GM19240 (cell line): Measurements from ENCODE around the gene EXOSC7.

Experiments
- DNase-seq: peaks from one replicate; pipeline ENCODE4 v3.0.0; 2011; ENCODE audit warnings: low spot score; ENCODE audit not compliant: insufficient read length

The EXOSC7 gene

GRCh38 chr3:44992555-44993470 is 16.8 kb downstream of the EXOSC7 start:
- DNase-seq = no peak

DNA sequence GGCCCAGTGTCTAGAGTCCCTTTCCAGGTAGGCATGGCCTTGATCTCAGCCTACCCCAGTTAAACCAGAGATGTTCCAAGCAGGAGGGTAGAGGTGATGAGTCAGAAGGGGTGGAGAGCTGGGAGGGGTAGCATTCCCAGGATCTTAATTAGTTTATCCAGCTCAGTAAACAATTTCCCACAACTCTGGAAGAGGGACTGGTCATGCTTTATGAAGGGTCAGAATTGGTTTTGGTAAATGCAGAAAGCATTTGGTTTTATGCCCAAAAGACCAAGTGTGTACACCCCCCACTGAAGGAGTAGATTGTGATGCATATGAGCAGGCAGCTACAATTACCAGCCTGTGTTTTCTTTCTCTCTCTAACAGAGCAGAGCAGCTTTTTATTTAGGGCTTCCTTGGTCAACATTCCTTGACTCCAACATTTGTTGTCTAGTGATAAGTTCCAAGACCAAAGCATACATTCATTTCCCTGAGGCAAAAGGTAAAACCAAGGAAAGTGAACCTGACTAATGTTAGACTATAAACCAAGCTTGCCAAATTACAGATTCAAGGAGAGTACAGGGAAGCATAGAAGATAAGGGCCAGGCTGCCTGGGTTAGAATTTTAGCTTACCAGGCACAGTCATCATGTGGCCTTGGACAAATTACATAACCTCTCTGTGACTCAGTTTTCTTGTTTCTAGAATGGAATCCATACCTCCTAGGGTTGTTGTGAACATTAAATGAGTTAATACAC is 17.6 kb downstream of the EXOSC7 start:
- no peak for DNase-seq

- no peak for DNase-seq
Measured at GRCh38 chr3:44995142-44995770, 19.2 kb downstream of the EXOSC7 start.

GRCh38 chr3:44996556-44996969 is 20.5 kb downstream of the EXOSC7 start:
- no peak for DNase-seq

GRCh38 chr3:44999782-45000181 is 23.7 kb downstream of the EXOSC7 start:
- no peak for DNase-seq

DNA sequence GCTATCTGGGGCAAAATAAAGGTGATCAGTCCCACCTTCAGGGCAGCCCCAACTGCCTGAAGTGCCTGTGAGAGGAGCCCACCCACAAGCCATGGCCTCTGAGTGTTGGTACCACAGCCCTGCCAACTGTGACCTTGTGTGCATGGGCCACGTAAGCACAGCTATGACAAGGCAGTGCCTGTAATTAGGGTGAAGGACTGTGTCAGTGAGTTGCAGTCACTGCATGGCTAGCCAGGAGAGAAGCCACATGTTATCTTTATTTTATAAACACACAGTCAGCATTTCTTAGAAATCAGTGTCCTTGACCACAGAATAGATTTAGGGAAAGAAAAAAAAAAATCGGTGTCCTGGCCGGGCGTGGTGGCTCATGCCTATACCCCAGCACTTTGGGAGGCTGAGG is 24.8 kb downstream of the EXOSC7 start:
- DNase-seq = no peak

DNA sequence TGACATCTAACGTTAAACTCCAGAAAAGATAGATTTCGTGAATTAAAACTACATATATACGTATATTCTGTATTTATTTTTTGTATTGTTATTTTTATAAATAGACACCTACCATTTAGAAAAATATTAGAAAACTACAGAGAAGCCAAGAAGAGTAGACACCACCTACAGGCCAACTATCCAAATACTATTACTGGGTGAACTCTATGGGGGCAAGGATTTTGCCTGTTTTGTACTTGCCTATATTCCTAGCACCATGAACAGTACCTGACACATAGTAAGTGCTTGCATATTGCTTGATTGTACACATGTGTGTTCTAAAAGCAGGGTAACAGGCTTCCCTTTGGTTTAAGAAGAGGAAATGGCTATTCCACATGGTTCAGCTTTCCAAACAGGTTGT is 25.7 kb downstream of the EXOSC7 start:
- DNase-seq = no peak

DNA sequence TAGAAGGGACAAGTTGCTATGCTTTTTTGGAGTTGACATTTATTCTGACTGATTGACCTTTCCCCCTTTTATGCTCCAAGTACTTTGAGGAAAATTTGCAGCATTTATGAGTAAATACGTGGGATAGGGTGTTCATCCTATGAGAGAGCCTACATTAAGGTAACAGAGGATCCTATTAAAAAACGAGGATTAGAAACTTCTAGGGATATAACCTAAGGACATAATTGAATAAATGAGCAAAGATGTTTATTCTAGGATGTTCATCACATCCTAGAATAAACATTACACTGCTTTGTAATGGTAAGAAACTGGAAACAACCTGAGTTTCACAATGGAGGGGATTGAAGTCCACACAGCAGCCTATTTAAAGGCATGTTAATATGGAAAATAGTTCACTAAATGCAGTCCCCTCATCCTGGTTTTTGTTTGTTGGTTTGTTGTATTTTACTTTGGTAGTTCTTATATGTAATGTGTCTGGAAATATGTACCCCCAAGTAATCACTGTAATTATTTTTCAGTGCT is 26.2 kb downstream of the EXOSC7 start:
- DNase-seq = no peak

GRCh38 chr3:45002720-45003119 is 26.7 kb downstream of the EXOSC7 start:
- no peak for DNase-seq

DNA sequence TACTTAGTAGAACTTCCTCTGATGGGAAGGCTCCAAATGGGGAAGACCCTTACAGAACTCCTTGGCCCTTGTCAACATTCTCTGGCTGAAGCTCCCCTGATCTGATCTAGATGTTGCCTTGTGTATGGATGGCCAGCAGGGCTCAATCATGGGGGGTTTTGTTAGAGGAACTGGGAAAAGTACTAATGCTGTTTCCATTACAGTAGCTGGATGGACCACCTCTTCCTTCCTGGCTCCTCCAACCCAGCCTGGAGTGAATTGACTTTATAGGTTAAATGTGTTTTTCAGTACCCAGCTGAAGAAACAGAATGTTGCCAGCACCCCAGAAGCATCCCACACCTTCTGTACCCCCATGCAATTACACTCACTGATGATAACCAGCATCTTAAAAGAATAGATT is 27.4 kb downstream of the EXOSC7 start:
- DNase-seq = no peak

GRCh38 chr3:45003859-45004258 is 27.8 kb downstream of the EXOSC7 start:
- no peak for DNase-seq

DNA sequence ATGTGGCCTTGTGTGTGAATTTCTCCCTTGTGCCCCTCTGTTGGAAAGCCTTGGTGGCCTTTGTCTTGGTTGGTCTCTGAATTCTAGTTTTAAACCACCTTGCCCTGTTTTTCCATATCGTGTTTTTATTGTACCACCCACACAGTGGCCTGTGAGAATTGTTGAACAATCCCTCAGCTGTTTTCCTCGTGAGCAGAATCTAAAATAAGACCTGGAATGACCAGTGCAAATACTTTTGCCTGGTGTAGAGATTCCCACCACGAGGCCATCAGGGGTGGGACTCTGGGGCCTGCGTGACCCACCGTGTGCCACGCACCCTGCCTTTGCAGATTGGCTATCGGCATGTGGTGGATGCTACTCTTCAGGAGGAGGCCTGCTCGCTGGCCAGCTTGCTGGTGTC is 31.0 kb downstream of the EXOSC7 start:
- DNase-seq = no peak

GRCh38 chr3:45008117-45008516 is 32.1 kb downstream of the EXOSC7 start:
- DNase-seq = no peak

DNA sequence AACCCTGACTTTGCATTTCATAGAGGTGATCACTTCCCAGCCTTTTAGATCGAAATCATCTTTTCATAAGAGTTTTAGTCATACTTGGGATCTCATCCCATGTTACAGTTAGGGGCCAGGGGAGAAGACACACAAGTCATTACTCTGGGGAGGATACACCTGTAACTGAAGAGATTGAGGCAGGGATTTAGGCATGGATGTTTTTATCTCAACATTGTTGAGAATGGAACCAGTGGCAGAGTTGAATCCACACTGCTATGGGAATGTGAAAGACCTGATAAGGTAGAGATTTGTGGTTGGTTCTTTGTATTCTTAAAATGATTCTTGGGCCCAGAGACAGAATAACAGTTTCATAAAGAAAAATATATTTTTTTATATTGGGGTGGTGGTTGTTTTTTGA is 33.8 kb downstream of the EXOSC7 start:
- DNase-seq = no peak

DNA sequence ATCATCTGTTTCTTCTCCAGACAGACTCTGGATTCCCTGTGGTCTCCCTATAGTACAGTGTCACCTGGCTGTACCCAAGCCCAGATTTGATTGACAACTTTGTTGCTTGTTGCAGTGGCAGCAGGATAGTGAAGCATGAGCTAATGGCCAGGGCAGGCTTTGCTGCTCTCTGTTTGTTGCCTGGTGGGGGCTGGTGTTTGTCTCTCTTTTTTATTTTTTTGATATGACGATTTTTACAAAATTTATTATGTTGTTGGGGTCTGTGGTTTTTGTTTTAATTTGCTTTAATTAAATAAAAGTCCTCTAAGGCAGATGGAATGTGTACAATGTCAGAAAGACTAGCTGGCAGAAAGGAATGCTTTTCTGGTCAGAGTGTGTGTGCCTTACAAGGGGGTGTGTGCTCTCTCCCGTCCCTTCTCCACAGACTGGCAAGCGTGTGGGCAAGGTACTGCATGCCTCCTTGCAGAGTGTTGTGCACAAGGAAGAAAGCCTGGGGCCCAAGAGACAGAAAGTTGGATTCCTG is 34.8 kb downstream of the EXOSC7 start:
- no peak for DNase-seq

GRCh38 chr3:45011756-45012508 is 35.9 kb downstream of the EXOSC7 start:
- DNase-seq = no peak

- no peak for DNase-seq
Measured at GRCh38 chr3:45012577-45012976, 36.5 kb downstream of the EXOSC7 start.

DNA sequence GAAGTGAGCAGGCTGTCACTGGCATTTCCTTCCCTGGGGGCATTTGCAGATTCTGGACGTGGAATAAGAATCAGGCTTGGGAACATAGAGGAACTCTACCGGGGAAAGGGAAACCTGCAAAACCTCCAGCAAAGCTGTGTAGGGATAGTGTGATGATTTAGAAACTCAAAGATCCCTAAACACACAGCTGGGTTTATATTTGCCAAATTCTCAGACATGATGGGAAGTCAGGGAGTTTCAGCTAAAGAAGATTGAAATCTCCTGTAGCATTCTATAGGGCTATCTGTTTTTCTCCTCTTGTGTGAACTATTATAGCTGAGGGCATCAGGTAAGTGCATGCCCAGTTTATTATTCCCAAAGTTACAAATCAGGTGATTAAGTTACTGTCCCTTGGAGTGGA is 40.9 kb downstream of the EXOSC7 start:
- DNase-seq = no peak

DNA sequence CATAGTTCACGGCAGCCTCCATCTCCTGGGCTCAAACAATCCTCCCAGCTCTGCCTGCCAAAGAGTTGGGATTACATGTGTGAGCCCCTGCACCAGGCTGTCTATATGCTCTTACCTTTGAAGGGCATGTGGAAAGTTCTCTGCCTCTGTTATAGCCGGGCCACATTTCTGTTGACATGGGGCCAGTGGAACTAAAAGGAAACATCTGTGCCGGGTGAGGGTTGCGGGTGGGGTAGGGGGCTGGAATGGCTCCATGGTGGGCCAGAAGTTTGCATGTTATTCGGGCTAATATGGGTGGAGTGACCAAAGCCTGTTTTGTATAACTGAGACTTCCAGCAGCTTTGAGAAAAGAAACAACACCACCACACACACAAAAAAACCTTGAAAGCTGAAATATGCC is 41.8 kb downstream of the EXOSC7 start:
- no peak for DNase-seq

GRCh38 chr3:45020534-45020933 is 44.5 kb downstream of the EXOSC7 start:
- no peak for DNase-seq
